H1 (cell line): ENCODE data around the gene APBA2. TPM values are rescaled to one million over a fixed set of nuclear protein-coding genes. Genes with fewer than 3 reads are reported as not detected.

Experiments used
- CTCF ChIA-PET: fragments of 300-600 bp; sonication (Branson Sonifier 250); formaldehyde crosslinking; loops from one replicate; lab custom pipeline; 2021; ENCODE audit not compliant: partially characterized antibody; lab: Charles Lee
- POLR2A ChIA-PET: fragments of 300-600 bp; sonication (Branson Sonifier 250); formaldehyde crosslinking; loops from one replicate; lab custom pipeline; 2021; ENCODE audit warnings: inconsistent platforms; ENCODE audit not compliant: partially characterized antibody; lab: Charles Lee
- DNase-seq, 2 experiments: peaks; one replicate each; pipeline versions ENCODE4 v3.0.0 to v3.0.0-alpha.2; 2010 to 2022; ENCODE audit warnings: low spot score in 2 of 2, low read depth in 1 of 2, mixed read lengths in 1 of 2
- FAIRE-seq: peaks from 2 replicates; lab custom pipeline; 2011; peaks lifted over from hg19 to GRCh38; lab: Jason Lieb, UNC
- H2AFZ ChIP-seq: 2 replicates; pipeline ENCODE4 v1.8.1; 2012; ENCODE audit warnings: low read length, inconsistent platforms
- H2AK5ac ChIP-seq: 2 replicates; pipeline ENCODE4 v1.6.1; 2013; ENCODE audit warnings: low read depth, low read length
- H2BK120ac ChIP-seq: replicated peaks from 2 replicates; pipeline ENCODE3; 2013; ENCODE audit warnings: low read depth, low read length, inconsistent platforms
- H2BK12ac ChIP-seq: 2 replicates; pipeline ENCODE4 v1.6.1; 2013; ENCODE audit warnings: low read depth, low read length
- H2BK15ac ChIP-seq: 2 replicates; pipeline ENCODE4 v1.6.1; 2013; ENCODE audit warnings: low read length
- H2BK20ac ChIP-seq: 2 replicates; pipeline ENCODE4 v1.6.1; 2013; ENCODE audit warnings: low read length
- H2BK5ac ChIP-seq: 2 replicates; pipeline ENCODE4 v1.6.1; 2013; ENCODE audit warnings: low read depth, low read length
- H3K14ac ChIP-seq: 2 replicates; pipeline ENCODE4 v1.6.1; 2013; ENCODE audit warnings: inconsistent platforms; ENCODE audit not compliant: insufficient read length
- H3K18ac ChIP-seq: 2 replicates; pipeline ENCODE4 v1.6.1; 2013; ENCODE audit warnings: low read length; ENCODE audit errors: extremely low read depth
- H3K23ac ChIP-seq: 2 replicates; pipeline ENCODE4 v1.6.1; 2013; ENCODE audit warnings: inconsistent platforms; ENCODE audit not compliant: insufficient read length
- H3K23me2 ChIP-seq: 2 replicates; pipeline ENCODE4 v1.6.1; 2013; ENCODE audit warnings: low read depth, low read length
- H3K27ac ChIP-seq: 2 replicates; pipeline ENCODE4 v1.6.1; 2011; ENCODE audit warnings: low read depth, low read length, inconsistent platforms
- H3K27me3 ChIP-seq, 4 experiments: replicated peaks in 1 of 4; 1 replicate in 1 of 4; 2 replicates in 3 of 4; pipeline versions ENCODE4 v1.6.1 to v1.8.1; 2011 to 2013; ENCODE audit warnings: low read length in 3 of 4, mild to moderate bottlenecking in 3 of 4, inconsistent platforms in 2 of 4, mixed read lengths in 2 of 4, moderate library complexity in 1 of 4; ENCODE audit not compliant: control insufficient read depth in 3 of 4, insufficient read depth in 3 of 4; ENCODE audit errors: extremely low read depth in 1 of 4
- H3K36me3 ChIP-seq, 4 experiments: 2 replicates each; pipeline versions ENCODE4 v1.6.1 to v1.8.1; 2011 to 2013; ENCODE audit warnings: mild to moderate bottlenecking in 4 of 4, low read length in 3 of 4, moderate library complexity in 2 of 4, control low read depth in 1 of 4, inconsistent platforms in 1 of 4; ENCODE audit not compliant: insufficient read depth in 4 of 4, control insufficient read depth in 2 of 4
- H3K4ac ChIP-seq: replicated peaks from 2 replicates; pipeline ENCODE3; 2013; ENCODE audit warnings: low read length, low read depth, mixed read lengths, inconsistent platforms; ENCODE audit not compliant: insufficient read length
- H3K4me1 ChIP-seq, 4 experiments: replicated peaks in 1 of 4; 1 replicate in 1 of 4; 2 replicates in 3 of 4; pipeline versions ENCODE4 v1.6.1 to v1.8.1; 2011 to 2013; ENCODE audit warnings: low read length in 3 of 4, inconsistent platforms in 2 of 4, mixed read lengths in 1 of 4; ENCODE audit not compliant: insufficient read depth in 4 of 4, control insufficient read depth in 3 of 4
- H3K4me2 ChIP-seq, 2 experiments: 2 replicates each; pipeline versions ENCODE4 v1.6.1 to v1.8.1; 2011 to 2013; ENCODE audit warnings: low read depth in 2 of 2, low read length in 2 of 2, control low read depth in 1 of 2, inconsistent platforms in 1 of 2, mild to moderate bottlenecking in 1 of 2; ENCODE audit not compliant: insufficient read depth in 1 of 2
- H3K4me3 ChIP-seq, 4 experiments: fragments of 200-600, 300-600 bp in 1 of 4; sonication (generic), shearing (Covaris generic), sonication (Bioruptor Twin) in 1 of 4; 2 replicates each; pipeline versions ENCODE4 v1.5.1 to v1.8.1; 2011 to 2016; ENCODE audit warnings: low read length in 4 of 4, low read depth in 3 of 4, control low read depth in 2 of 4, inconsistent platforms in 2 of 4, mild to moderate bottlenecking in 2 of 4, mixed read lengths in 1 of 4, moderate library complexity in 1 of 4; ENCODE audit not compliant: insufficient read depth in 2 of 4; ENCODE audit errors: extremely low read depth in 1 of 4
- H3K56ac ChIP-seq: replicated peaks from 2 replicates; pipeline ENCODE3; 2013; ENCODE audit warnings: low read depth, mild to moderate bottlenecking, mixed read lengths, low read length, inconsistent platforms; ENCODE audit not compliant: insufficient read length
- H3K79me1 ChIP-seq: 2 replicates; pipeline ENCODE4 v1.6.1; 2013; ENCODE audit warnings: low read depth, low read length, control low read depth
- H3K79me2 ChIP-seq, 2 experiments: 2 replicates each; pipeline versions ENCODE4 v1.6.1 to v1.8.1; 2012 to 2013; ENCODE audit warnings: low read length in 2 of 2, mild to moderate bottlenecking in 2 of 2, inconsistent platforms in 1 of 2; ENCODE audit not compliant: insufficient read depth in 2 of 2, control insufficient read depth in 1 of 2
- H3K9ac ChIP-seq, 4 experiments: replicated peaks in 1 of 4; 1 replicate in 1 of 4; 2 replicates in 3 of 4; pipeline versions ENCODE4 v1.6.1 to v1.8.1; 2011 to 2013; ENCODE audit warnings: low read depth in 3 of 4, low read length in 3 of 4, control low read depth in 2 of 4, mild to moderate bottlenecking in 2 of 4, moderate library complexity in 2 of 4, inconsistent platforms in 1 of 4; ENCODE audit errors: extremely low read depth in 1 of 4
- H3K9me3 ChIP-seq, 2 experiments: 2 replicates each; pipeline versions ENCODE4 v1.6.1 to v1.8.1; 2012 to 2013; ENCODE audit warnings: mild to moderate bottlenecking in 2 of 2, moderate library complexity in 2 of 2, control low read depth in 1 of 2, inconsistent platforms in 1 of 2, low read depth in 1 of 2, low read length in 1 of 2, mixed read lengths in 1 of 2; ENCODE audit not compliant: insufficient read depth in 2 of 2
- H4K20me1 ChIP-seq, 2 experiments: replicated peaks in 1 of 2; 2 replicates each; pipeline versions ENCODE3 to v1.8.1; 2011 to 2013; ENCODE audit warnings: inconsistent platforms in 2 of 2, low read length in 2 of 2, mild to moderate bottlenecking in 1 of 2; ENCODE audit not compliant: insufficient read depth in 2 of 2, control insufficient read depth in 1 of 2
- H4K5ac ChIP-seq: 2 replicates; pipeline ENCODE4 v1.6.1; 2013; ENCODE audit warnings: low read length, low read depth, mixed read lengths, inconsistent platforms; ENCODE audit not compliant: insufficient read length
- H4K8ac ChIP-seq: 2 replicates; pipeline ENCODE4 v1.8.0; 2013; ENCODE audit warnings: mild to moderate bottlenecking, moderate library complexity, low read length, inconsistent platforms; ENCODE audit not compliant: insufficient read depth; ENCODE audit errors: extremely low read depth
- H4K91ac ChIP-seq: replicated peaks from 2 replicates; pipeline ENCODE3; 2013; ENCODE audit warnings: low read length, mixed read lengths, inconsistent platforms; ENCODE audit not compliant: insufficient read length
- CHD1 ChIP-seq: IDR thresholded peaks from 2 replicates; pipeline ENCODE4 v1.6.1; 2012; ENCODE audit warnings: low read depth, low read length, improper control_type of control experiment
- EP300 ChIP-seq, 2 experiments: IDR thresholded peaks; 1 replicate in 1 of 2; 2 replicates in 1 of 2; pipeline ENCODE4 v1.6.1; 2011 to 2012; ENCODE audit warnings: low read depth in 2 of 2, low read length in 2 of 2, mild to moderate bottlenecking in 2 of 2, borderline replicate concordance in 1 of 2, inconsistent platforms in 1 of 2, moderate library complexity in 1 of 2
- JUN ChIP-seq: IDR thresholded peaks from 2 replicates; pipeline ENCODE4 v1.6.1; 2011; ENCODE audit warnings: low read depth, mild to moderate bottlenecking, improper control_type of control experiment, low read length
- POU5F1 ChIP-seq: IDR thresholded peaks from 2 replicates; pipeline ENCODE4 v1.6.1; 2011; ENCODE audit warnings: low read depth, mild to moderate bottlenecking, low read length, moderate library complexity
- RFX5 ChIP-seq: IDR thresholded peaks from 2 replicates; pipeline ENCODE4 v1.6.1; 2011; ENCODE audit warnings: low read depth, low read length, improper control_type of control experiment, borderline replicate concordance
- RNF2 ChIP-seq: fragments of 200-900, 300-1000 bp; sonication (generic); IDR thresholded peaks from 2 replicates; pipeline ENCODE4 v1.7.1; 2016; ENCODE audit warnings: borderline replicate concordance, low read depth, mild to moderate bottlenecking, antibody characterized with exemption, low read length; ENCODE audit not compliant: poor library complexity, severe bottlenecking; ENCODE audit errors: missing control alignments
- TAF1 ChIP-seq: IDR thresholded peaks from 2 replicates; pipeline ENCODE4 v1.6.1; 2011; ENCODE audit warnings: mild to moderate bottlenecking, low read depth, low read length
- TCF12 ChIP-seq: IDR thresholded peaks from 2 replicates; pipeline ENCODE4 v1.6.1; 2011; ENCODE audit warnings: low read depth, mild to moderate bottlenecking, low read length
- WGBS, 2 experiments: shearing (Covaris generic) in 1 of 2; methylation state at CpG; one replicate each; pipeline versions ENCODE4 v1.1.6 to v1.1.7; 2013 to 2015; ENCODE audit warnings: low lambda C conversion rate in 2 of 2, mixed read lengths in 2 of 2, inconsistent platforms in 1 of 2, low coverage in 1 of 2, missing lambda C conversion rate in 1 of 2; ENCODE audit not compliant: insufficient replicate concordance in 2 of 2, insufficient coverage in 1 of 2, insufficient read length in 1 of 2; ENCODE audit errors: extremely low coverage in 1 of 2, missing lambda C conversion rate in 1 of 2; 5-methylcytosine and 5-hydroxymethylcytosine counted together
- polyA plus RNA-seq, 7 experiments: library from polyadenylated mRNA; depleted of rRNA in 3 of 7; stranded (reverse) in 5 of 7; unstranded in 2 of 7; fragments of >200 nt in 5 of 7; fragments of 200-250 nt in 2 of 7; gene quantifications; 1 replicate in 5 of 7; 2 replicates in 1 of 7; 4 replicates in 1 of 7; pipeline versions ENCODE4 v1.2.1 to v1.2.3, GENCODE V29; 2011 to 2013; ENCODE audit warnings: missing spikeins in 2 of 7, mixed read lengths in 2 of 7
- total RNA-seq: library from RNA; stranded (reverse); fragmentation: NEBNext Ultra II Directional; extraction: Animal tissue kit (Norgen Biotek cat#: 25700); gene quantifications from 2 replicates; pipeline ENCODE4 v1.2.1, GENCODE V29; 2021
- TF ChIP-seq, protein P1 (sequence below): IDR thresholded peaks from 2 replicates; pipeline ENCODE4 v1.6.1; 2011; ENCODE audit warnings: low read depth, mild to moderate bottlenecking, low read length; ENCODE audit not compliant: insufficient read depth
- TF ChIP-seq, protein P2 (sequence below): IDR thresholded peaks from 2 replicates; pipeline ENCODE4 v1.6.1; 2012; ENCODE audit warnings: inconsistent platforms

The APBA2 gene
- total and polyA plus RNA-seq, 2 of the 8 experiments (the other 6 are each of a cell fraction or from before 2014, with no cell fraction given): 15.5 to 19.0 TPM

DNA sequence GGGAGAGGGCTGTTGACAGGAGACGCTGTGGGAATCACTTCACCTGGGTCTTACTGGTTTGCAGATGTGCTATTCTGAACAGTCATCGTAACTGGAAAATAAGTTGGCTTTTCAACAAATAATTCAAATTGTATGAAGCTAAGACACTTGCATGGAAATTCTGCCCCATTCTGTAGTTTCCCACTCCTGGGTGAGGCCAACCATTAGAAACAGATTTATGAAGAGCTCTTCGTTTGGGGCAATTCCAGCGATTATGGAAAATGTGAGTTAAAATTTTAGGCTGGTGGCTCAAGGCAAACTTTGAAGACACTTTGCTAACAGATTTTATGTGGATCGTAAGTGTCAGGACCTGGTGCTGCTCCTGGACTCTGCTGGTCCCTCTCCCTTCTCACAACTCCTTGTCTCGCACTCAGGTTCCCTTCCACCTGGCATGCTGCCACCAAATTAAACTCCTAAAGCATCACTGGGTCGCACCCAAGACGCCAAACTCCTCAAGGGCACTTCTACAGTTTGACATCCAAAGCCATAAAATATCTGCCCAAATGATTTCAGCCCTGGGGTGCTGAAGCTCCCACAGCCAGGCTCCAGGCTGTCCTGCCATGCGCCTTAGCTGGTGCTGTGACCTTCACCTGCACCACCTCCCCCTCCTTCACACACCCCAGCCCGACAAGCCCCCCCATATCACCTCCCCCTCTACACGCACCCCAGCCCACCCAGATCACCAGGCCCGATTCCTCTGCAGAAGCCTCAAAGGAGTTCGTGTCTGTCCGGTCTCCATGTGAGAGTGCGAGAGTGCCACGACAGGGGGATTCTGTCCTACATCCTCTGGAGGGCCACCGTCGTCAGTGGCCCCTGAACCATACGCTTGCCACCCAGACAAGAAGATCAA, 245.4 kb downstream of the APBA2 start:
- Histone ChIP-seq H3K79me1 (no peaks in the 10 kb centered on the region), H3K9me3 (no peaks in the 10 kb centered on the region), H3K14ac (no peak overlapping the region), H3K23me2 (no peaks in the 10 kb centered on the region), H2BK15ac (no peak overlapping the region), H3K56ac (no peak overlapping the region), H2BK20ac (no peak overlapping the region), H3K27me3 (no peaks in the 10 kb centered on the region), H3K79me2 (no peaks in the 10 kb centered on the region), H3K4me3 (no peak overlapping the region), H2AK5ac (no peak overlapping the region), H2BK12ac (no peak overlapping the region), H3K4me2 (no peak overlapping the region), H2AFZ (no peak overlapping the region), H4K20me1 (no peaks in the 10 kb centered on the region), H3K27ac (no peak overlapping the region), H4K91ac (no peak overlapping the region), H4K8ac (no peak overlapping the region), H3K36me3 (no peaks in the 10 kb centered on the region), H2BK120ac (no peak overlapping the region), H2BK5ac (no peak overlapping the region), H3K18ac (no peak overlapping the region), H4K5ac (no peak overlapping the region), H3K4me1 (peaks cover 0 to 3% (median under 1%) of the 10 kb centered on the region in 4 experiments; a peak in 4 of 7 replicates), H3K9ac (no peak overlapping the region), H3K23ac (no peak overlapping the region), H3K4ac (no peak overlapping the region)
- FAIRE-seq: no peak
- WGBS, 2 experiments: 82% methylated on average over 16 of the region's 19 CpGs; no CpG with 5 or more reads in 1 of the 2 experiments
- CTCF ChIA-PET: interaction anchor here (1.2 to 7.3 kb wide), 5 partner anchors 8 to 38 kb away, joined by 3 to 88 read pairs (median 4); no protein-coding TSS in a partner anchor
- POLR2A ChIA-PET: interaction anchor here (0.8 to 3.5 kb wide), 2 partner anchors 10 kb away, joined by 4 to 8 read pairs; no protein-coding TSS in a partner anchor
- DNase-seq: no peak
- TF ChIP-seq JUN (no peak), TCF12 (no peak), RNF2 (no peak), TAF1 (no peak), POU5F1 (no peak), CHD1 (no peak), EP300 (IDR thresholded peaks at IDR 0.05; ENCODE audit: borderline replicate concordance in 1 of 2, low read depth in 2 of 2, low read length in 2 of 2) (no peak), RFX5 (no peak)
- TF ChIP-seq, protein P1, sequence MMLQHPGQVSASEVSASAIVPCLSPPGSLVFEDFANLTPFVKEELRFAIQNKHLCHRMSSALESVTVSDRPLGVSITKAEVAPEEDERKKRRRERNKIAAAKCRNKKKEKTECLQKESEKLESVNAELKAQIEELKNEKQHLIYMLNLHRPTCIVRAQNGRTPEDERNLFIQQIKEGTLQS: no peak
- TF ChIP-seq, protein P2, sequence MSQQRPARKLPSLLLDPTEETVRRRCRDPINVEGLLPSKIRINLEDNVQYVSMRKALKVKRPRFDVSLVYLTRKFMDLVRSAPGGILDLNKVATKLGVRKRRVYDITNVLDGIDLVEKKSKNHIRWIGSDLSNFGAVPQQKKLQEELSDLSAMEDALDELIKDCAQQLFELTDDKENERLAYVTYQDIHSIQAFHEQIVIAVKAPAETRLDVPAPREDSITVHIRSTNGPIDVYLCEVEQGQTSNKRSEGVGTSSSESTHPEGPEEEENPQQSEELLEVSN: no peak
